H1 (cell line): Measurements from ENCODE around the gene FAT2. TPM values are rescaled to one million over a fixed set of nuclear protein-coding genes. Genes with fewer than 3 reads are reported as not detected.

ENCODE experiments used
- KDM5A ChIP-seq: fragments of 200-600 bp; IDR thresholded peaks from 2 replicates; pipeline ENCODE4 v1.7.1; 2012; ENCODE audit warnings: mild to moderate bottlenecking, low read length, inconsistent platforms, mixed read lengths
- RNF2 ChIP-seq: fragments of 200-900, 300-1000 bp; sonication (generic); IDR thresholded peaks from 2 replicates; pipeline ENCODE4 v1.7.1; 2016; ENCODE audit warnings: borderline replicate concordance, low read depth, mild to moderate bottlenecking, antibody characterized with exemption, low read length; ENCODE audit not compliant: poor library complexity, severe bottlenecking; ENCODE audit errors: missing control alignments
- SIRT6 ChIP-seq: IDR thresholded peaks from one replicate; pipeline ENCODE4 v1.7.1; 2012; ENCODE audit warnings: low read length, inconsistent platforms
- SUZ12 ChIP-seq: fragments of 200-600 bp; sonication (generic); IDR thresholded peaks from 2 replicates; pipeline ENCODE4 v1.6.1; 2012; ENCODE audit warnings: mild to moderate bottlenecking, inconsistent platforms, low read length, moderate library complexity, mixed read lengths
- TCF12 ChIP-seq: IDR thresholded peaks from 2 replicates; pipeline ENCODE4 v1.6.1; 2011; ENCODE audit warnings: low read depth, mild to moderate bottlenecking, low read length
- YY1 ChIP-seq: IDR thresholded peaks from 2 replicates; pipeline ENCODE4 v1.6.1; 2011; ENCODE audit warnings: low read depth, mild to moderate bottlenecking, low read length
- polyA plus RNA-seq, 7 experiments: library from polyadenylated mRNA; depleted of rRNA in 3 of 7; stranded (reverse) in 5 of 7; unstranded in 2 of 7; fragments of >200 nt in 5 of 7; fragments of 200-250 nt in 2 of 7; gene quantifications; 1 replicate in 5 of 7; 2 replicates in 1 of 7; 4 replicates in 1 of 7; pipeline versions ENCODE4 v1.2.1 to v1.2.3, GENCODE V29; 2011 to 2013; ENCODE audit warnings: missing spikeins in 2 of 7, mixed read lengths in 2 of 7
- total RNA-seq: library from RNA; stranded (reverse); fragmentation: NEBNext Ultra II Directional; extraction: Animal tissue kit (Norgen Biotek cat#: 25700); gene quantifications from 2 replicates; pipeline ENCODE4 v1.2.1, GENCODE V29; 2021
- TF ChIP-seq, protein P1 (sequence below): IDR thresholded peaks from 2 replicates; pipeline ENCODE4 v1.6.1; 2012; ENCODE audit warnings: inconsistent platforms
- TF ChIP-seq, protein P2 (sequence below): IDR thresholded peaks from 2 replicates; pipeline ENCODE4 v1.6.1; 2011; ENCODE audit warnings: low read depth, mild to moderate bottlenecking, low read length; ENCODE audit not compliant: insufficient read depth

Gene FAT2
- total and polyA plus RNA-seq, 2 of the 8 experiments (the other 6 are each of a cell fraction or from before 2014, with no cell fraction given): 0.12 to 0.30 TPM

- TF ChIP-seq RNF2 (no peak), SUZ12 (no peak), KDM5A (no peak), TCF12 (no peak), YY1 (no peak), SIRT6 (no peak)
- TF ChIP-seq, protein P1, sequence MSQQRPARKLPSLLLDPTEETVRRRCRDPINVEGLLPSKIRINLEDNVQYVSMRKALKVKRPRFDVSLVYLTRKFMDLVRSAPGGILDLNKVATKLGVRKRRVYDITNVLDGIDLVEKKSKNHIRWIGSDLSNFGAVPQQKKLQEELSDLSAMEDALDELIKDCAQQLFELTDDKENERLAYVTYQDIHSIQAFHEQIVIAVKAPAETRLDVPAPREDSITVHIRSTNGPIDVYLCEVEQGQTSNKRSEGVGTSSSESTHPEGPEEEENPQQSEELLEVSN: no peak
- TF ChIP-seq, protein P2, sequence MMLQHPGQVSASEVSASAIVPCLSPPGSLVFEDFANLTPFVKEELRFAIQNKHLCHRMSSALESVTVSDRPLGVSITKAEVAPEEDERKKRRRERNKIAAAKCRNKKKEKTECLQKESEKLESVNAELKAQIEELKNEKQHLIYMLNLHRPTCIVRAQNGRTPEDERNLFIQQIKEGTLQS: no peak
- TF ChIP-seq, all 59 proteins: peak for 0
Observed at GRCh38 chr5:151541571-151541970, 49.6 kb downstream of the FAT2 start (continued).

Other genes starting within 250 kb of the FAT2 start
- not detected in 2 replicates for gene SLC36A2, start 243.8 kb downstream of the FAT2 start, total RNA-seq
- 0.24 and 0.30 TPM in 2 replicates for gene SLC36A2, start 243.8 kb downstream of the FAT2 start, polyA plus RNA-seq (2011; rRNA removed)
- gene SLC36A1, start 143.7 kb downstream of the FAT2 start, total RNA-seq: 6.6 and 9.1 TPM in 2 replicates
- 9.6 and 13.3 TPM in 2 replicates for gene SLC36A1, start 143.7 kb downstream of the FAT2 start, polyA plus RNA-seq (2011; rRNA removed)
- gene SPARC, start 95.6 kb upstream of the FAT2 start, total RNA-seq: 438 and 452 TPM in 2 replicates
- 375 and 434 TPM in 2 replicates for gene SPARC, start 95.6 kb upstream of the FAT2 start, polyA plus RNA-seq (2011; rRNA removed)
- 77.9 and 79.9 TPM in 2 replicates for gene ATOX1, start 167.3 kb upstream of the FAT2 start, total RNA-seq
- gene ATOX1, start 167.3 kb upstream of the FAT2 start, polyA plus RNA-seq (2011; rRNA removed): 232 and 249 TPM in 2 replicates
- 516 and 529 TPM in 2 replicates for gene G3BP1, start 180.6 kb upstream of the FAT2 start, total RNA-seq
- 57.0 and 71.2 TPM in 2 replicates for gene G3BP1, start 180.6 kb upstream of the FAT2 start, polyA plus RNA-seq (2011; rRNA removed)